Stimulated activated CD8-positive, alpha-beta memory T cell treated with anti-CD3 and anti-CD28 coated beads, Interleukin-4, amount 100 ng/mL, for 24 hours (primary cell): Measurements from ENCODE around the gene SH3BGRL2.
"Not testable (repeated sequence)": the region's sequence is repeated elsewhere in the genome, so short reads cannot be mapped to it uniquely, and the experiment has no call there.

ENCODE experiments used
- DNase-seq: peaks from one replicate; pipeline ENCODE4 v3.0.0-alpha.2; 2020; ENCODE audit warnings: low read depth

SH3BGRL2 gene

DNA sequence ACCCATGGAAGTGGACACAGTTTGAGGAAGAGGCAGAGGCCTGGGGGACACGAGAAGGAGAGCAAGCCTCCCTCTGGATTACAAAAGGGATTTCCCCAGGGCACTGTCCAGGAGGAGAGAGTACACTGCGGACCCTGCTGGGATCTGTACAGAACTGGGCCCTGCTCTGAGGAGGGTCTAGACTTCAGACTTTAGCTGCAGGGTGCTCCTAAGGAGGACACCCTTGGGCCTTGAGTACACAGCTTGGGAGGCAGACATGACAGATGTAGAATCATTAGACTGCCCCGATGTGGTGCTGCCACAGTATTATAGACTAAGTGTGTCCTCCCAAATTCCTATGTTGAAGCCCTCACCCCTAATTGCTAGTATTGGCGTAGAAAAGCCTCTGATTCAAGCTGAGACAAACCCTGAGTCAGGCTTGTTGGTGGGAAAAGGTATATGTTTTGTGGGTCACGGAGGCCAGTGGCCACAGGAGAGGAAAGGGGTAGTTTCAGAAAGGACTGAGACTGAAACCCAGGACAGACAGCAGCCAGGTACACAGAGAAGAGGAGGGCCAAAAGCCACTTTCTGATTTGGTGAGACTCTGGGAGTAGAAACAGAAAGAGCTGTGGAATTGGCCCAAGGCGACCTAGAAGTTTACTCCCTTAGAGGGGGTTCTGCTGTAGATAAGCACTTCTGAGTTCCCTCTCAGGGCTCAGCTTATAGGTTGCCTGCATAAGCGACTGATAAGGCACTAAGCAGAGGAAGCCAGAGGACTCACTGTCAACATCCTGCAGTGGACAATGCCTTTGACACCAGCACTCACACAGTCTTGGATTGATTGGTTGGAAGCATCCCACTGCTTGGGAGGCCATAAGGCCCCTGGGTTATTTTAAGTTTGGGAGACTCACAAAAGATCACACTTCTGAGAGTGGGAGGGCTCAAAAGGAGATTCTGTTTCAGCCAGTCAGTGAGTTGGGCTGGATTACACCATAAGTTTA lies 16.5 kb upstream of the SH3BGRL2 start:
- no peak for DNase-seq

DNA sequence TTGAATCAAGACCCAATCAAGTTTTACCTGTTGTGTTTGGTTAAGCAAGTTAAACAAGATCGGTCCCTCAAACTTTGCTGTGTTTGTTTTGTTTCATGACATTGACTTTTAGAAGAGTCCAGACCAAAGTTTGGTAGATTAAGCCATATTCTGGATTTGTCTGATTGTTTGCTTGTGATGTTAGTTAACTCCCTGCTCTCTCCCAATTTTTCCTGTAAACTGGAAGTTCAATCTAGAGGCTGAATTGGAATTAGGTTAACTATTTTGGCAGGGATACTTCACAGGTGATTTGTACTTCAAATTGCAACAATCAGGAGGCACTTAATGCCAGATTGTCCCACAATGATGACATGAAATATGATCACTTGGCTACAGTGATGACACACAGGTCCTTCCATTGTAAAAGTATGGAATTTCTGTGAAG lies 13.6 kb upstream of the SH3BGRL2 start:
- DNase-seq, result no peak

DNA sequence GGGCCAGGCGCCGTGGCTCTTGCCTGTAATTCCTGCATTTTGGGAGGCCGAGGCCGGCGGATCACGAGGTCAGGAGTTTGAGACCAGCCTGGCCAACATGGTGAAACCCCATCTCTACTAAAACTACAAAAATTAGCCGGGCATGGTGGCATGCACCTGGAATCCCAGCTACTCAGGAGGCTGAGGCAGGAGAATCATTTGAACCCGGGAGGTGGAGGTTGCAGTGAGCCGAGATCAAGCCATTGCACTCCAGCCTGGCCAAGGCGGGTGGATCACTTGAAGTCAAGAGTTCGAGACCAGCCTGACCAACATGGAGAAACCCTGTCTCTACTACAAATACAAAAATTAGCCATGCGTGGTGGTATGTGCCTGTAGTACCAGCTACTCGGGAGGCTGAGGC lies 12.7 kb upstream of the SH3BGRL2 start:
- not testable (repeated sequence) for DNase-seq

DNA sequence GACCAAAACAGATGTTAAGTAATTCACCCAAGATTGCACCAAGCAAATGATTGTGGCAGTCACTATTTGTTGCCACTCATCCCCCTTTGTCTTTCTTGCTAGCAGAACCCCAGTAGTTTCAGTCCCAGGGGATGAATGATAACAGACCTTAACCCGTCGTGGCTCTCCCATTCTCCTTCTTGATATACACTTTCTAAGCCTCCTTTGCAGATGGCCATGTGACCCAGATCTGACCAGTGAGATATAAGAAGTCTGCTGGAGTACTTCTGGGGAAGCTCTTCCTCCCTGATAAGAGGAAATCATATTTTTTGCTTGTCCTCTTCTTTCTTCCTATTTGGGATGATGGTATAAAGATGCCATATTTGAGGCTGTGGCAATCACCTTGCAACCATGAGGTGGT lies 9.6 kb upstream of the SH3BGRL2 start:
- DNase-seq, result no peak

DNA sequence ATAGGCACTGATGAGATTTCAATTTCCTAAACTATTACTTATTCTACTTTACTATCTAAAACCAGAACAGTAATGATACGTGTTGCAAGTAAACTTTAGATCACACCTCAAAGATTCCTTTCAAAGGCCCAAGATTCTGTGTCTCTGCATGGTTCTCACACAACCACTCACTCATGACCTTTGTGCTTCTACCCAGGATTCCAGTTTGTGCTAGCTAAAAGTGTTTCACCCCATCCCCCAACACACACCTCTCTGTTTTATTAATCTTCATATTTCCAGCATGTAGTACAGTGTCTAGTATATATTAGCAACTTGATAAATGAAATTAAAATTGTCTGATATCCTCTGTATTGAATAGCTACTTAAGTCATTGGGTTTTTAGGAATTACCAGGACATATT lies 8.8 kb upstream of the SH3BGRL2 start:
- DNase-seq, result no peak

DNA sequence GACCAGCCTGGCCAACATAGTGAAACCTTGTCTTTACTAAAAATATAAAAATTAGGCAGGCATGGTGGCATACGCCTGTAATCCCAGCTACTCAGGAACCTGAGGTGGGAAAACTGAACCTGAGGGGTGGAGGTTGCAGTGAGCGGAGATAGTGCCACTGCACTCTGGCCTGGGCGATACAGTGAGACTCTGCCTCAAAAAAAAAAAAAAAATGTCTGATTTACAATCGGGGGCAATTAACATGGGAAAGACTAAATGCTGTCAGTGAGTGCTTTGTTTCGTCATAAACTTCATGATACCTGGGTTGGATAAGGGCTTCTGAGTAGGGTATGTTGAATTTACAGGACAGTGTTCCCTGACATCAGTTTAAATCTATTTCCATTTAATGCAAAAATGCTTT lies 8.0 kb upstream of the SH3BGRL2 start:
- no peak for DNase-seq

DNA sequence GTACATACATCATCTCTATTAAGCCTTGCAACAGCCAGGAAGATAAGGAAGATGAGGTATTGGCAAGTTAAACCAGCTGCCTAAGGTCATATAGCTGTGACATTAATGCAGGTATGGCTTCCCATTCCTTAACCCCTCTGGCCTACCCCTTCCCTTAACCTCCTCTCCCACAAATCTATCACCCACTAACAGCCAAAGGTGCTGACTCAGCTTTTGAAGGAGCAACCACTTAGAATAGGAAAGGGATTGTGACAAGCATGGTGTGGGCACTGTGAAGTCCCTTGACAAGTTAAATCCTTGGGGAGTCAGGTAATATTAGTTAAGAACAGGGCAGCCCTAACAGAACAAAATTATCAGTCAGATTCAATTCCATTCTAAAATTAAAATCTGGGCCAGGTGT lies 5.4 kb upstream of the SH3BGRL2 start:
- DNase-seq, result no peak

DNA sequence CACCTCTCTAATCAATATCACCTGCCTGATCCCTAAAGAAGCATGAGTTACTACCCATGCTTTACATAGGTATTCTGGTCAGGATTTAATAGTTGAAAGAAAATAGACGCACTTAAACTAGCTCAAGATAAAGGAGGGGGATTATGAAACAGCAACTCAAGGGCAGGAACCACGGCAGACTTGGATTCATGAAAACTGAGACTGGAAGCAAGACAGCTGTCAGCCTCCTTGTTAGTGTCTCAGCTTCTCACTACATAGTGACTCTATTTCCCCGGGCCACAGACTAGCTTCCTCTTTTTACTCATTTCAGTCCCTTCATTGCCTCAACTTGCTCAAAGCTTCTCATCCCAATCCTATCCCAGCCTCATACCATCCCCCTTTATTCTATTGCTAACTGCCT lies 4.3 kb upstream of the SH3BGRL2 start:
- no peak for DNase-seq

DNA sequence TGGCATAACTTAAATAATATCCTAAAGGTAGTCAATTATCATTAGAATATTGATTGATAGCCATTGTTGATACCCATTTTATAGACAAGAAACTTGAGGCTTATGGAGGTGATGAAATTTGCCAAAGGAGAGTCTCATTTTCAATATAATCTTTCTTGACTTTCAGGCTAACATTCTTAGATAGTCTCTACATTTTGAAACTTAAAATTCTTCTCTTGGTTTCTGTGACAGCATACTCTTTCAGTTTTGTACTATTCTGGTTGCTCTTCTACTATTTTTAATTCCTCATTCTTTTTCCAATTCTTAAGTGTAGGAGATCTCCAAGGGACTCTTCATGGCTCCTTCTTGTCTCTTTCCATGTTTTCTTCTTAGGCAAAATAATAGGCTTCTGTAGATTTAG lies 3.7 kb upstream of the SH3BGRL2 start:
- no peak for DNase-seq

DNA sequence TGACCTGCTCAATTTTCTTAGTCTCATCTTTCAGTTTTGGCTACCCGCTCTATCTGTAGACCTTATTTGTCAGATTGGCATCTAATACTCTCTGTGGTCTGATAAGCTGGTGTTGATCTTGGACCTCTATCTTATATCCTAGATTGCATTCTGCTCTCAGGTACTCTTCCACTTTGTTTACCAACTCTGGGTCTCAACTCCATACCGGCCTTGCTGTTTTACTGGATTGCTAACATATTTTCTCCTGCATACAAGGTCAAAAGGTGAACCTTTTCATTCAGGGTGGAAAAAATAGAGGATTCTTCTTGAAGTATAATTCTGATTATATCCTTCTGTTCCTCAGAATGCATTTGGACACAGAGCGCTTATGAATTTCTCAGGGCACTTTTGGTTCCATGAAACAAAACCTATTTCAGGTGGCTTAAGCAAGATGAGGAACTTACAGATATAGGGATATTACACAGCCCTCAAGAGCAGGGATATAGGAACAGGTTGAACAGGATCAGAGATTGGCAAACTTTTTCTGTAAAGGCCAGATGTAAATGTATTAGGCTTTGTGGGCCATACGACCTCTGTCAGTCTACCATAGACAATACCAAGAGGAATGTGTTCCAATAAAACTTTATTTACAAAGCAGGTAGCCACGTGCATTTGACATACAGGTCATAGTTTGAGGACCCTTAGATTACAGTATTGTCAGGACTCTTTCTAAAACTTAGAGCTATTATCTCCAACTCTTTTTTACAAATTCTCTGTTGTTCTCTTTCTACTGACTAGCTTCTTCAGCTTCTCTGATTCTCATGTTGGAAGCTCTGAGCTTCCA lies 2.5 kb upstream of the SH3BGRL2 start:
- DNase-seq, result no peak

DNA sequence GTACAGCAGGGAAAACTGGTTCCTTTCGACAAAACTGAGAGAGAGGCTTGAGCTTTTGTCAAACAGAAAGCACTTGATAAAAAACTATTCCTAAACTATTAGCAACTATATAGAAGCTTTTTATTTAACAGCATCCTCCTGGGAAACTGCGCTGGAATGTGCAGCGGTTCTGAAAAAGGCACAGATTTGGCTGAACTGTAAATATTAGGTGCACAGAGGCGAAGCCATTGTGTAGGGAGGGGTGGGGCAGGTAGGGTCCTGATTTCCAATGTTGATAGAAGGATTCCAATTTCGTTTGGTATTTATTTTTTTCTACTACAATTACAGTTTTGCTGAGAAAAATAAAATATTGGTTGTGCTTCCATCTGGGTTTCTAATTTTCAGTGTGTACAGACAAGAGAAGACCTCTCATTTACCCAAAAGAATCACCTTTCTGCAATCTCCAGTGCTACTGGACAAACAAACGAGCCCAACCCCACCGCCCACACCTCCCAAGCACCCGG lies 698 bp upstream of the SH3BGRL2 start:
- no peak for DNase-seq

DNA sequence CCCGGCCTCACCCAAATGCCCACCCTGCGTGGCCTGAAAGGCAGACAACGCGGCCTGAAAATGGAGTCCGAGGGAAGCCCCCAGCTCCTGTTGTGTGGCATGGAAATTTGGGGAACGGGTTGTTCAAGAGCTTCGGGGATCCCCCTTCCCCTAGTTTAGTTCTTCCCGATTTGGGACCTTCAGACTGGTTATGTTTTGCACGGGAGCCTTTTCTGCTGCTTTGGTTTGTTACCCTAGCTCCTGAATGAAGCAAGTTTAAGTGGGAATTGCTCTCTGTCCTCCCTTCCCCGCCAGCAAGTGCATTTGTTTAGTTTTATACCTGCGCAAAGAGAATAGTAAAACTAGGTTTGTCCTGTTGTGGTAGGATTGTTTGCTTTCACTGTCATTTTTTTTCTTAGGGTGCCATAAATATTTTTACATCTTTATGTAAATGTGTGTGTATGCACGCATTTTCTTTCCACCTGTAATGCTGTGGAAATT lies 604 bp downstream of the SH3BGRL2 start:
- no peak for DNase-seq

DNA sequence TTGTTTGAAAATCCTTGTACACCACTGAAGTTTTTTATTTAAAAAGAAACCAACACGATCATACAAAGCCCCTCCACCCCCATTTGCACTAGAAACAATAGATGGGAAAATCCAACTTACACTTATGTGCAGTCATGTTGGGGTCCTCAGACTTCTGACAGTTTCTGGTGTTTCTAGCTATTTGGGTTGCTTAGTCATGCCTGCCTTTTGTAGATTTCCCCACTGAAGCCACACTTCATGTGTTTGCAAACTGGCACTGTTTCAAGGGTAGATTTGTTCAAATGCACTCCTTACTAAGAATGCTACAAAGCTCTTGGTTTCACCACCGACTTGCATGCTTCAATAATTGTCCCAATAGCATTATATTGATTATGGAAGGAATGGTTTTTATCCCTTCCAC lies 1.5 kb downstream of the SH3BGRL2 start:
- DNase-seq, result no peak

DNA sequence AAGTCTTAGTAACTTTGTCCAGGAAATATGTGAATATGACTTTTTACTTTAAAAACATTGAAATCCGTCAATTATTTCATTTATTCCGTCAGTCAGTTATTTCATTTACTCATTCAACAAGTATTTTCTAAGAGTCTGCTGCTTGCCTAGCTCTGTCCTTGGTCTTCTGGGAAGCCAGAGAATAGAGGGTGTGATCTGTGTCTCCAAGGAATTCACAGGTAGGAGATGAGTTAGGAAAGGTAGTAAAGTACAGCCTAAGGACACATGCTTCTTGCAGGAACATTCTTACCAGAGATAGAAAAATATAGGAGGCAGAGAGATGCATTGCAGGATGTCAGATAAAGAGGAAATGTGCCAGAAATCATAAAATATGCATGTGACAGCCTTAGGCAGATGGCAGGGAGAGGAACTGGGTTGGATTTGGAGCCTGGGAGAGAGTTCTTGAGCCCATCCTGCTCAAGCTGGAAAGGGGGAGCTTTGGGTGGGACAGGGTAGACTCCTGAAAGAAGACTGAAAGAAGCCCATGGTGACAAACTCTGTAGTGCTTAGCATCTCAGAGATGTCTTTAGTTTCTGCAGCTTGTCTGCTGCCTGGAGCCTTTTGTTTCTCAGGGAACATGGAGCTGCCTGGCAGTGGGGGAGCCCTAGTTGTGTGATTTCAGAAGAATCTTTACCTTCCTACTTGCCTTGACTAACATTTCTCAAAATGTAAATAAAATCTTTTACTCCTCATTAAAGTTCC lies 3.5 kb downstream of the SH3BGRL2 start:
- DNase-seq, result no peak

DNA sequence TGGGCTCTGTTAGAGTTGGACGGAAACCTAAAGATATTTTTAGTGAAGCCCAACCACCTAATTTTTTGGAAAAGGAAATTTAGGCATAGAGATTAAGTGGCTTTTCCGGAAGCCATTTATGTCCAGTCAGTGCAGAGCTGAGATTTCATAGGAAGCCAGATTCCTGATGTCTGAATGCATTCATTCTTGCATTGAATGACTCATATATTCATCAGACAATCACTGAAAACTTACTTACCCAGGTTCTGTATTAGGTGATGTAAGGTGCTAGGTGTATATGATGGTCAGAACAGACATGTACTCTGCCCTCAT lies 4.1 kb downstream of the SH3BGRL2 start:
- DNase-seq, result no peak

DNA sequence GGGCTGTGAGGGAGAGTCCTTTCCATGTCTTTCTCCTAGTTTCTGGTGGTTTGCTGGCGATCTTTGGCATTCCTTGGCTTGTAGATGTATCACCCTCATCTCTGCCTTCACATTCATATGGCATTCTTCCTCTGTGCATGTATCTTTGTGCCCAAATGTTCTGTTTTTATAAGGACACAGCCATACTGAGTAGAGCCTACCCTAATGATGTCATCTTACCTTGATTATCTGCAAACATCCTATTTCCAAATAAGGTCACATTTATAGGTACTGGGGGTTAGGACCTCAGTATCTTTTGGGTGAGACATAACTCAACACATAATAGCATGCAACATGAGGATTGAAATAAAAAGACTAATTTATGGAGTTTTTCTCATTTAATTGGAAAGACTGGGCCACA lies 5.5 kb downstream of the SH3BGRL2 start:
- DNase-seq, result no peak

DNA sequence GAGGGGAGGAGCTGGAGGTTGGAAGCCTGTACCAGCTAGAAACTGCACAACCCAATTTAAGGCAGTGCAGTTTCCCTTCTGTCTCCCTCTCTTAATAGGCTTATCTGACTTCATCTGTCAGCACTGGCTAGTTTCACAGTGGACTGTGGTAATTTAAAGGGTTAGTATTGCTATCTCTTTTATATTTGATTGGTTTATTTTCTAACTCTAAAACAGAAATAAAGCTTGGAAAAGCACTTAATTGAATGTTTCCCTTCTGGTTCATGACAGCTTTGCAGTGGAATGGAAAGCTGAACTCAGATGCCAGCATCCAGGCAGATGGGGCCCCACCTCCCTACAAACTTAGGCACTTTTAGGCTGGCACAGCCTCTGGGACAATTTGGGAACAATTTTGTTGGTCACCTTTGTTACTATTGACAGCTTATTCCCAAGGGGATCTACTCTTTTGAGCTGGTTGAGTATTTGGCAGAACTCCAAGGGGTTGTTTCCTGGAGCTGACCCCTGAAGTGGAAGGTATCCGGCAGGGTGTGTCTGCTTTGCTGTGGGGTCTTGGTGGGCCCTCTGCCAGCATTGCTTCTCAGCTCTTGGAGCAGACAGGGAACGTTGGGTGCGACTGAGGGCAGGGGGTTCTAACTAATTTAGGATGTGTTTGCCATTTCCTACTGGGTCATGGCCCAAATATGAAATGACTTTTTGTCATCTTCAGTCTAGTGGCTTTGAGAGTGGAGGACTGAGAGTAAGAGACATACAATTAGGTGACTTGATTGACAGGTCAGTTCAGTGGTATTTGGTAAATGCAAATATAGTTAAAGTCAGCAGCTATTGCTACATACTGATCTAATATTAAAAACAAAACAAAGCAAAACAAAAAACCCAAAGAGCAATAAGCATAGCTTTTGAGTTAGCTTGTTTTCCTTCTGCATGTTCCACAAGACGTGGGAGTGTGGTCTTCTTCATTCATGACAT lies 9.3 kb downstream of the SH3BGRL2 start:
- no peak for DNase-seq

DNA sequence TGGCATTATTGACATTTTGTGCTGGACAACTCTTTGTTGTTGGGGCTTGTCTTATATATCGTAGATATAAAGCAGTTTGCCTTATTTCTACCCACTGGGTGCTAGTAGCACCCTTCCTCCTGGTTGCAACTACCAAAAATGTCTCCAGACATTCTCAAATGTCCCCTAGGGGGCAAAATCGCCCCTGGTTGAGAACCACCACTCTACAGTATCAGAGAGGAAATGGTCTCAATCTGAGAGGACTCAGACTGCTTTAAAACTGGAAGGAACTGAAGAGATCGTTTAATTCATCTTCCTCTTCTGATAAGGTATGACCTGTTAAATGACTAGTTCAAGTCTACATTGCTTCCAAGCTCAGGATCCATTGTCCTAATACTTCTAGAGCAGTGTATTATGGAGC lies 14.9 kb downstream of the SH3BGRL2 start:
- no peak for DNase-seq

DNA sequence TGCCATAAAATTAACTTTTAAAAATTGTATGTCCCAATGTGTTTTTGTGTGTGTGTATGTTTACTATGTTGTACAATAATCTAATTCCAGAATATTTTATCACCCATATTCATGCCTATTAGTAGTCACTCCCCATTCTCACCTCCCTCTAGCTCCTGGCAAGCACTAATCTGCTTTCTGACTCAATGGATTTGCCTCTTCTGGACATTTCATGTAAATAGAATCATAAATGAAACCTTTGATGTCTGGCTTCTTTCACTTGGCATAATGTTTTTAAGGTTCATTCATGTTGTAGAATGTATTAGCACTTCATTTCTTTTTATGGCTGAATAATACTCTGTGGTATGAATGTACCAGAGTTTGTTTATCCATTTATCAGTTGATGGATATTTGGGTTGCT lies 15.4 kb downstream of the SH3BGRL2 start:
- DNase-seq, result no peak

DNA sequence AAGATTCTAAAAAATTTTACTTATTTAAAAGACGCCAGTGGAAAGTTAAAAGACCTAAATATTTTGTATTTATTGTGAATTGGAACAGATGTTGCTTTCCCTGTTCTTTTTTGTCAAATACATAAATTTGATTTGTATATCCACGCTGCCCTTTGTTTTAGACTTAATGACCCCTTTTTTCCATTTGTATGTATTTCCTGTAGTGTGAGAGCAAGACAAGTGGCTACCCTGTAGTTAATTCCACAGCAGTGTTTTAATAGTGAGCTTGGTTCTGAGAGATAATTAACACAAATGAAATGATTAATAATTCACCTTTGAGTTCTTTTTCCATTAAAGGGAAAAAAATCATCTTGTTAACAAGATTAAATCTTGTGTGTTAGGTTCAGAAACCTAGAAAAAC lies 16.6 kb downstream of the SH3BGRL2 start:
- no peak for DNase-seq

DNA sequence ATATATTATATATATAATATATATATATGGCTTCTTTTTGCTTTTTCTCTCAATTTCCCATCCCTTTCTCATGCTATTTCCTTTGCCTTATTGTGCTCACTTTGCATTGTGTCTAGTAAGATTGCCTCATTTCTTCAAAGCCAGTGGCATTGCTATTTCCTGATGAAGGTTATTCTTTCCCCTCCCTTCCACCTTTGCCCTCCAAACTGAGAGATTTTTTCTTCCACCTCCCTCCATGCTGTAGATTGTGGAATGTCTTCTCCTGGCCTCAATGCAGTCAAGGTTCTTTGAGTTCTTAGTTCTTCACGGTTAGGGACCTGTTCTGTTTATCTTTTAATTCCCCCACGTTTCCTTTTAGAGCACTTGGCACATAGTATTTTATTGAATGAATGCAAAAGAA lies 17.2 kb downstream of the SH3BGRL2 start:
- DNase-seq, result no peak
